Glutamatergic neuron (in vitro differentiated cells): ENCODE results near the gene NUAK1. TPM values are rescaled to one million over a fixed set of nuclear protein-coding genes. Genes with fewer than 3 reads are reported as not detected.

ENCODE experiments used
- DNase-seq: peaks from one replicate; pipeline ENCODE4 v3.0.0; 2022
- H3K27ac Mint-ChIP-seq: one replicate; pipeline ENCODE4 v1.8.0; 2020; ENCODE audit warnings: mild to moderate bottlenecking, mixed read lengths, inconsistent platforms; ENCODE audit not compliant: unreplicated experiment
- H3K27me3 Mint-ChIP-seq: one replicate; pipeline ENCODE4 v1.8.0; 2020; ENCODE audit warnings: mild to moderate bottlenecking, moderate library complexity, mixed read lengths, inconsistent platforms; ENCODE audit not compliant: unreplicated experiment
- H3K36me3 Mint-ChIP-seq: one replicate; pipeline ENCODE4 v1.8.0; 2020; ENCODE audit warnings: mild to moderate bottlenecking, mixed read lengths, inconsistent platforms; ENCODE audit not compliant: unreplicated experiment
- H3K4me1 Mint-ChIP-seq: one replicate; pipeline ENCODE4 v1.8.0; 2020; ENCODE audit warnings: mild to moderate bottlenecking, low read depth, mixed read lengths, inconsistent platforms; ENCODE audit not compliant: unreplicated experiment
- H3K4me3 Mint-ChIP-seq: one replicate; pipeline ENCODE4 v1.8.0; 2020; ENCODE audit warnings: mild to moderate bottlenecking, mixed read lengths, inconsistent platforms; ENCODE audit not compliant: unreplicated experiment
- H3K9me3 Mint-ChIP-seq: one replicate; pipeline ENCODE4 v1.8.0; 2020; ENCODE audit warnings: mild to moderate bottlenecking, moderate library complexity, mixed read lengths, inconsistent platforms; ENCODE audit not compliant: unreplicated experiment
- total RNA-seq: library from RNA; stranded (reverse); fragmentation: NEBNext Ultra II Directional; extraction: Animal tissue kit (Norgen Biotek cat#: 25700); gene quantifications from one replicate; pipeline ENCODE4 v1.2.1, GENCODE V29; 2021; ENCODE audit not compliant: unreplicated experiment
- TF ChIP-seq, protein P1 (sequence below): fragments of 200-600 bp; sonication (generic); IDR thresholded peaks from one replicate; pipeline ENCODE4 v1.5.0; 2021; ENCODE audit not compliant: partially characterized antibody, unreplicated experiment

The NUAK1 gene
- total RNA-seq, 1 donor from 2014 or later, result 18.8 TPM

DNA sequence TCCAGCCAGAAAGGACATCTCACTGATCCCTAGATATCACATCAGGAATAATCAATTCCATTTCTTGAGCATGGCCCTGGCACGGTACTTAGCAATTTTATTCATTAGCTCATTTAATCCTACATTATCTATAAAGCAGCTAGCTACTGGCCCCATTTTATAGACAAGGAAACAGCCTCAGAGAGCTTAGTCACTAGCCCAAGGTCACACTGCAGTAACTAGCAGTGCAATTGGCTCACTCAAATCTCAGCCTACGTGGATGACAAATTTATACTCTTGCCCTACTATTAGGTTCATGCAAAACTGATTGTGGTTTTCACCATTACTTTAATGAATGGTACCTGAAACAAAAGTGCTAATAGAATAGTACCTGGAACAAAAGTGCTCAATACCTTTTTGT, 41.7 kb downstream of the NUAK1 start:
- no peak overlapping the region for H3K4me3 Mint-ChIP-seq
- no peak for DNase-seq
- peaks cover 10% of the 10 kb centered on the region for H3K36me3 Mint-ChIP-seq
- H3K9me3 Mint-ChIP-seq, result peaks cover 8% of the 10 kb centered on the region
- TF ChIP-seq, protein P1, sequence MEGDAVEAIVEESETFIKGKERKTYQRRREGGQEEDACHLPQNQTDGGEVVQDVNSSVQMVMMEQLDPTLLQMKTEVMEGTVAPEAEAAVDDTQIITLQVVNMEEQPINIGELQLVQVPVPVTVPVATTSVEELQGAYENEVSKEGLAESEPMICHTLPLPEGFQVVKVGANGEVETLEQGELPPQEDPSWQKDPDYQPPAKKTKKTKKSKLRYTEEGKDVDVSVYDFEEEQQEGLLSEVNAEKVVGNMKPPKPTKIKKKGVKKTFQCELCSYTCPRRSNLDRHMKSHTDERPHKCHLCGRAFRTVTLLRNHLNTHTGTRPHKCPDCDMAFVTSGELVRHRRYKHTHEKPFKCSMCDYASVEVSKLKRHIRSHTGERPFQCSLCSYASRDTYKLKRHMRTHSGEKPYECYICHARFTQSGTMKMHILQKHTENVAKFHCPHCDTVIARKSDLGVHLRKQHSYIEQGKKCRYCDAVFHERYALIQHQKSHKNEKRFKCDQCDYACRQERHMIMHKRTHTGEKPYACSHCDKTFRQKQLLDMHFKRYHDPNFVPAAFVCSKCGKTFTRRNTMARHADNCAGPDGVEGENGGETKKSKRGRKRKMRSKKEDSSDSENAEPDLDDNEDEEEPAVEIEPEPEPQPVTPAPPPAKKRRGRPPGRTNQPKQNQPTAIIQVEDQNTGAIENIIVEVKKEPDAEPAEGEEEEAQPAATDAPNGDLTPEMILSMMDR, result no peak
- H3K27me3 Mint-ChIP-seq, result peaks cover 3% of the 10 kb centered on the region
- H3K4me1 Mint-ChIP-seq, result peaks cover 2% of the 10 kb centered on the region
- no peak overlapping the region for H3K27ac Mint-ChIP-seq

DNA sequence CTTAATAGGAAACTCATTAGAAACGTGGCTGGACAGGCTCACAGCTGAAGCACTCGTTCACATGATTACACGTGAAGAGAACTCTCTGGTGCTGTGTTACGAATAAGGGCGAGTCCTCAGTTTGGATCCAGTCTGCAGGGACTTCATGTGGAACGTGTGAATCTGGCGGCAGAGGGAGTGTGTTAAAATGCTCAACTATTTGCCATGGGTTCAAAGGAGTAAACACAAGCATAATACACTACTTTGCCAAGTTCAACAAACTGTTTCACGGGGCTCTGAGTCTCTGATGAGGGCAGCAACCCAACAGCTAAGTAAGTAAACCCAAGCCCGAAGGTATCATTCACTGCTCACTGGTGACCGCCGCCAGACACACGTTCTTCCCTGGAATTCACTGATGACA, 42.4 kb downstream of the NUAK1 start:
- H3K27me3 Mint-ChIP-seq, result peaks cover 3% of the 10 kb centered on the region
- no peak for DNase-seq
- peaks cover 2% of the 10 kb centered on the region for H3K4me1 Mint-ChIP-seq
- peaks cover 4% of the 10 kb centered on the region for H3K9me3 Mint-ChIP-seq
- TF ChIP-seq, protein P1, result no peak
- no peak overlapping the region for H3K4me3 Mint-ChIP-seq
- H3K27ac Mint-ChIP-seq, result no peak overlapping the region
- H3K36me3 Mint-ChIP-seq, result peaks cover 10% of the 10 kb centered on the region

DNA sequence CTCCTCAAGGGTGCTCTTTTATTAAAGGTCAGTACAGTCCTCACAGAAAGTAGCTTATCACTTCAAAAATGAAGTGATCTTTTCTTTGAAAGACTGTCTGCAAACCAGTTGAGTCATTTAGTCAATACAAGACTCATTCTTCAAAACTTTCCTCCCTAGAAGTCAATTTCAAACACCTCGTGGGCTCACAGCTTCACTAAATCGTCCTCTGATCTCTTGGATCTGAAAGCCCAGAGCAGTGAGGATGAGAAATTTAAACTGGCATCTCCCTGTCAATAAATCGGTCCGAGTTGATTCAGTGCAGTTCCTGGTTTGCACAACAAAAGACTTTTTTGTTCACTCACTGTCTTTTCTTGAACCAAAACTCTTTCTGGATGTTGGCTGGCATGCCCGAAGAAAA, 44.5 kb downstream of the NUAK1 start:
- DNase-seq, result no peak
- TF ChIP-seq, protein P1, result no peak
- H3K4me1 Mint-ChIP-seq, result peaks cover 2% of the 10 kb centered on the region
- H3K4me3 Mint-ChIP-seq, result no peak overlapping the region
- H3K27me3 Mint-ChIP-seq, result peaks cover 3% of the 10 kb centered on the region
- H3K36me3 Mint-ChIP-seq, result peaks cover 4% of the 10 kb centered on the region
- peaks cover 4% of the 10 kb centered on the region for H3K9me3 Mint-ChIP-seq
- no peak overlapping the region for H3K27ac Mint-ChIP-seq

DNA sequence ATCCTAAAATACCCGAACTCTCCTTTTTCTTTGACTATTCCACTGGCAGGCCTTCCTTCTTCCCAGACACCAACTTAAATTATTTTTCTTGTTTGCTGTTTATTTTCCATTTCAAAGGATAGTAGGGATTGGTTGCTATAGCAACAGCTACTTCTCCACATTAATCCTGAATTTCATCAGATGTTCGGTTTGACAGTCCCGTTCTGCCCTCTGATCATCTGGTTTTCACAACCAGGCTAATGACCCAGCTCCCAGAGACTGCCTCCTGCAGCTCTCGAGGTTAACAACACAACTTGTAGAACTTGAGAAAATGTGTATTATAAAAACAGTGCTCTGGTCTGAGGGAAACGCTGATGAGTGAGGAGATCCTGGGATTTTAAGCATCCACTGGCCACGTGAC, 45.5 kb downstream of the NUAK1 start:
- no peak for DNase-seq
- H3K4me3 Mint-ChIP-seq, result no peak overlapping the region
- H3K36me3 Mint-ChIP-seq, result peaks cover 4% of the 10 kb centered on the region
- peaks cover 4% of the 10 kb centered on the region for H3K9me3 Mint-ChIP-seq
- peaks cover 3% of the 10 kb centered on the region for H3K27me3 Mint-ChIP-seq
- peaks cover 2% of the 10 kb centered on the region for H3K4me1 Mint-ChIP-seq
- no peak overlapping the region for H3K27ac Mint-ChIP-seq
- TF ChIP-seq, protein P1, result no peak

DNA sequence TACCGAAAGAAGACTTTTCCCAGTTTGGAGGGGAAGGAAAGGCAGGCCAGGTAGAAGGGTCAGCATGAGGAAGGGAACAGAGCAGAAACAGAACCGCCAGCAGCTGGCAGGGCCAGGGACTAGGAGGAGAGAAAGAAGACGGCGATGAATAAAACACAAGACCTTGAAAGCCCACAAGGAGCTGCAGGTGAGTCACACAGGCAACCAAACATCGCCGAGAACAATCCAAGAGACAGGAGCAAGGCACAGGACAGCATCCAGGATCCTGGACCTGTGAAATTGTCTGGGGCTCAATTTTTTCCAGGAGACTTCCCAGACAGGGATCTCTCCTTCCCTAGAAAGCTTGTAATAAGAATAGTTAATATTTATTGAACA, 47.3 kb downstream of the NUAK1 start:
- TF ChIP-seq, protein P1, result no peak
- no peak overlapping the region for H3K4me3 Mint-ChIP-seq

More for the DNA sequence above, 47.3 kb downstream of the NUAK1 start:
- peaks cover 2% of the 10 kb centered on the region for H3K4me1 Mint-ChIP-seq
- peaks cover 3% of the 10 kb centered on the region for H3K27me3 Mint-ChIP-seq
- no peak for DNase-seq
- peaks cover 4% of the 10 kb centered on the region for H3K36me3 Mint-ChIP-seq
- H3K9me3 Mint-ChIP-seq, result peaks cover 4% of the 10 kb centered on the region
- H3K27ac Mint-ChIP-seq, result no peak overlapping the region
